Activated B cell treated with CpG ODN at 0.5 μM for 24 hours (primary cell): ENCODE data around the gene SOX18. TPM values are rescaled to one million over a fixed set of nuclear protein-coding genes. Genes with fewer than 3 reads are reported as not detected.

ENCODE experiments used
- ATAC-seq: fragments of 200-7000 bp; cut with Tn5 transposase; one replicate; pipeline ENCODE4 v1.10.0; 2021; ENCODE audit warnings: low read depth, mild to moderate bottlenecking, moderate library complexity
- CTCF ChIA-PET: fragments of 350-600 bp; sonication (Branson Sonifier 250); formaldehyde crosslinking; loops from one replicate; lab custom pipeline; 2021; ENCODE audit warnings: antibody characterized with exemption; lab: Charles Lee
- POLR2A ChIA-PET: fragments of 350-600 bp; sonication (Branson Sonifier 250); formaldehyde crosslinking; loops from one replicate; lab custom pipeline; 2021; ENCODE audit warnings: antibody characterized with exemption; lab: Charles Lee
- DNase-seq: peaks from one replicate; pipeline ENCODE4 v3.0.0; 2022
- H3K27ac Mint-ChIP-seq: one replicate; pipeline ENCODE4 v1.8.0; 2020; ENCODE audit warnings: mixed read lengths
- H3K27me3 Mint-ChIP-seq: one replicate; pipeline ENCODE4 v1.8.0; 2021; ENCODE audit warnings: mixed read lengths
- H3K36me3 Mint-ChIP-seq: one replicate; pipeline ENCODE4 v1.8.0; 2021; ENCODE audit warnings: low read depth, mixed read lengths
- H3K4me1 Mint-ChIP-seq: one replicate; pipeline ENCODE4 v1.8.0; 2021; ENCODE audit warnings: mixed read lengths
- H3K4me3 Mint-ChIP-seq: one replicate; pipeline ENCODE4 v1.8.0; 2020; ENCODE audit warnings: mild to moderate bottlenecking, mixed read lengths
- H3K9me3 Mint-ChIP-seq: one replicate; pipeline ENCODE4 v1.8.0; 2020; ENCODE audit warnings: mixed read lengths
- CTCF ChIP-seq: fragments of 200-600 bp; IDR thresholded peaks from one replicate; pipeline ENCODE4 v1.8.0; 2022; ENCODE audit warnings: antibody characterized with exemption, mild to moderate bottlenecking
- intact Hi-C: fragments of 100-400 bp; cut with micrococcal nuclease; formaldehyde crosslinking; loops from one replicate; pipeline ENCODE4 v1.15.1; 2024
- total RNA-seq: library from RNA; stranded (reverse); gene quantifications from 2 replicates; pipeline ENCODE4 v1.2.3, GENCODE V29; 2022

Gene SOX18
- total RNA-seq, 1 donor from 2014 or later: not detected

- peaks cover 25% of the 10 kb centered on the region for H3K4me1 Mint-ChIP-seq
- DNase-seq: no peak
- no peak for TF ChIP-seq CTCF
- no peaks in the 10 kb centered on the region for H3K36me3 Mint-ChIP-seq
- no peak overlapping the region for H3K27ac Mint-ChIP-seq
- intact Hi-C loops: no loop called here
- no peak for ATAC-seq
- ChIA-PET POLR2A (no interaction called here), CTCF (interaction anchor here (1.1 kb wide), 1 partner anchor 512 kb away, joined by 4 read pairs; no protein-coding TSS in a partner anchor)
- no peaks in the 10 kb centered on the region for H3K9me3 Mint-ChIP-seq
- peaks cover 4% of the 10 kb centered on the region for H3K27me3 Mint-ChIP-seq
- no peak overlapping the region for H3K4me3 Mint-ChIP-seq
These were observed 37.4 kb upstream of the SOX18 start for GRCh38 chr20:64086801-64087200.

- Mint-ChIP-seq H3K4me1 (peaks cover 39% of the 10 kb centered on the region), H3K9me3 (no peaks in the 10 kb centered on the region), H3K4me3 (peak overlapping the region; percentile 88), H3K36me3 (no peaks in the 10 kb centered on the region), H3K27me3 (peaks cover 4% of the 10 kb centered on the region), H3K27ac (no peak overlapping the region)
- ATAC-seq: no peak
- ChIA-PET CTCF (interaction anchor here (1.1 to 7.5 kb wide), 6 partner anchors 15 to 104 kb away, joined by 3 to 80 read pairs (median 6); partner anchors contain the start of genes C20orf204, PRPF6 and SAMD10), POLR2A (interaction anchor here (1.4 to 2.0 kb wide), 5 partner anchors 15 to 35 kb away, joined by 6 to 23 read pairs (median 12); partner anchors contain the start of genes NPBWR2 and TCEA2)
- no peak for DNase-seq
- intact Hi-C loops: loop anchor here (1.0 kb wide), 1 partner anchor 16 kb away; no protein-coding TSS in a partner anchor
- TF ChIP-seq CTCF: no peak
These were observed 35.3 kb upstream of the SOX18 start for GRCh38 chr20:64084685-64085152.

GRCh38 chr20:64083804-64084684 lies 34.6 kb upstream of the SOX18 start, which contains the start of gene LKAAEAR1:
TSS of gene LKAAEAR1 (minus strand) at chr20:64084398. CDS start at chr20:64084219, 179 bp downstream.
- H3K4me1 Mint-ChIP-seq: peaks cover 41% of the 10 kb centered on the region
- peak within 1 kb of the TSS; percentile 88 for H3K4me3 Mint-ChIP-seq
- ChIA-PET CTCF (interaction anchor here (0.8 to 7.5 kb wide), 11 partner anchors 14 to 104 kb away, joined by 3 to 80 read pairs (median 6); partner anchors contain the start of genes C20orf204, PRPF6 and SAMD10), POLR2A (interaction anchor here (0.6 to 2.0 kb wide), 9 partner anchors 15 to 563 kb away, joined by 3 to 23 read pairs (median 6); partner anchors contain the start of genes NPBWR2, PCMTD2, PPDPF and TCEA2)
- H3K27ac Mint-ChIP-seq: peak within 1 kb of the TSS; percentile 61
- no peak for TF ChIP-seq CTCF
- intact Hi-C loops: loop anchor here (1.0 kb wide), 3 partner anchors 16 to 45 kb away; no protein-coding TSS in a partner anchor
- peaks cover 4% of the 10 kb centered on the region for H3K27me3 Mint-ChIP-seq
- DNase-seq: no peak
- peaks cover 1% of the 10 kb centered on the region for H3K36me3 Mint-ChIP-seq
- ATAC-seq: no peak
- no peaks in the 10 kb centered on the region for H3K9me3 Mint-ChIP-seq

- peaks cover 4% of the 10 kb centered on the region for H3K27me3 Mint-ChIP-seq
- peaks cover 42% of the 10 kb centered on the region for H3K4me1 Mint-ChIP-seq
- ChIA-PET CTCF (interaction anchor here (0.8 to 7.5 kb wide), 10 partner anchors 14 to 103 kb away, joined by 3 to 80 read pairs (median 6); partner anchors contain the start of genes PRPF6 and SAMD10), POLR2A (interaction anchor here (0.6 to 2.0 kb wide), 8 partner anchors 16 to 563 kb away, joined by 3 to 23 read pairs (median 6); partner anchors contain the start of genes NPBWR2, PCMTD2 and PPDPF)
- peak; percentile 34 for ATAC-seq
- no peaks in the 10 kb centered on the region for H3K9me3 Mint-ChIP-seq
- TF ChIP-seq CTCF: no peak
- intact Hi-C loops: loop anchor here (1.0 kb wide), 2 partner anchors 37 to 44 kb away; no protein-coding TSS in a partner anchor
- peak; percentile 73 for DNase-seq
- peaks cover 2% of the 10 kb centered on the region for H3K36me3 Mint-ChIP-seq
- H3K4me3 Mint-ChIP-seq: peak overlapping the region; percentile 77
- no peak overlapping the region for H3K27ac Mint-ChIP-seq
These were observed 34.0 kb upstream of the SOX18 start for GRCh38 chr20:64083378-64083803.
